DMS79 (cell line): ENCODE data around the gene ERC1.
"Not testable (repeated sequence)": the region's sequence is repeated elsewhere in the genome, so short reads cannot be mapped to it uniquely, and the experiment has no call there.

Experiments used
- DNase-seq: peaks from one replicate; lab custom pipeline; 2025; lab: John Stamatoyannopoulos, UW

Gene ERC1

GRCh38 chr12:988646-989045 is 2.4 kb upstream of the ERC1 start:
- no peak for DNase-seq

- DNase-seq = no peak
Observed at GRCh38 chr12:989051-989450, 2.0 kb upstream of the ERC1 start.

GRCh38 chr12:989751-990660 is 1.0 kb upstream of the ERC1 start:
- DNase-seq = peak; percentile 39

- peak; percentile 60 for DNase-seq
Observed at GRCh38 chr12:991350-992333, 619 bp downstream of the ERC1 start.

GRCh38 chr12:992647-993046 is 1.6 kb downstream of the ERC1 start:
- no peak for DNase-seq

GRCh38 chr12:996881-997280 is 5.9 kb downstream of the ERC1 start:
- DNase-seq = no peak

- DNase-seq = no peak
Observed at GRCh38 chr12:997505-997904, 6.5 kb downstream of the ERC1 start.

- DNase-seq = no peak
Observed at GRCh38 chr12:998020-998874, 7.2 kb downstream of the ERC1 start.

- not testable (repeated sequence) for DNase-seq
Observed at GRCh38 chr12:999736-1000135, 8.7 kb downstream of the ERC1 start.

GRCh38 chr12:1001507-1001906 is 10.5 kb downstream of the ERC1 start:
- DNase-seq = no peak

GRCh38 chr12:1003600-1004271 is 12.7 kb downstream of the ERC1 start:
- DNase-seq = no peak

GRCh38 chr12:1006255-1006654 is 15.2 kb downstream of the ERC1 start:
- no peak for DNase-seq

- DNase-seq = no peak
Observed at GRCh38 chr12:1007276-1007675, 16.3 kb downstream of the ERC1 start.

GRCh38 chr12:1007994-1008393 is 17.0 kb downstream of the ERC1 start:
- DNase-seq = no peak

- DNase-seq = no peak
Observed at GRCh38 chr12:1011091-1011490, 20.1 kb downstream of the ERC1 start.

GRCh38 chr12:1013618-1014489 is 22.8 kb downstream of the ERC1 start:
- no peak for DNase-seq

GRCh38 chr12:1019283-1019682 is 28.3 kb downstream of the ERC1 start:
- no peak for DNase-seq

- no peak for DNase-seq
Observed at GRCh38 chr12:1020389-1020788, 29.4 kb downstream of the ERC1 start.

- no peak for DNase-seq
Observed at GRCh38 chr12:1022032-1022970, 31.3 kb downstream of the ERC1 start.
